ENCODE data around the gene CARD9. TPM values are rescaled to one million over a fixed set of nuclear protein-coding genes. Genes with fewer than 3 reads are reported as not detected.

Gene CARD9
- total and polyA plus RNA-seq, 2 of the 8 experiments (the other 6 are each of a cell fraction or from before 2014, with no cell fraction given): 0.15 to 1.1 TPM

GRCh38 chr9:136378170-136379002 lies 4.9 kb upstream of the CARD9 start:
- H2BK5ac ChIP-seq (ENCODE audit: low read depth, low read length): no peak overlapping the region
- H2BK20ac ChIP-seq (ENCODE audit: low read length): no peak overlapping the region
- H3K18ac ChIP-seq (ENCODE audit: extremely low read depth, low read length): no peak overlapping the region
- H2AK5ac ChIP-seq (ENCODE audit: low read depth, low read length): no peak overlapping the region
- H3K4me2 ChIP-seq (ENCODE audit: insufficient read depth in 1 of 2, low read depth in 2 of 2, low read length in 2 of 2): no peak overlapping the region
- no peak overlapping the region for H2AFZ ChIP-seq (ENCODE audit: low read length)
- ChIA-PET POLR2A (ENCODE audit: partially characterized antibody) (interaction anchor here (1.1 to 6.1 kb wide), 9 partner anchors 8 to 80 kb away, joined by 3 to 38 read pairs (median 6); partner anchors contain the start of genes DNLZ and SNAPC4), CTCF (ENCODE audit: partially characterized antibody) (interaction anchor here (0.5 to 1.7 kb wide), 8 partner anchors 12 to 110 kb away, joined by 3 to 6 read pairs (median 4); partner anchors contain the start of gene DNLZ)
- H3K27ac ChIP-seq (ENCODE audit: low read depth, low read length): no peak overlapping the region
- no peak overlapping the region for H3K23ac ChIP-seq (ENCODE audit: insufficient read length)
- FAIRE-seq: no peak
- H3K9me3 ChIP-seq (ENCODE audit: insufficient read depth in 2 of 2, low read depth in 1 of 2, low read length in 1 of 2): no peaks in the 10 kb centered on the region
- H3K4ac ChIP-seq (replicated peaks; ENCODE audit: insufficient read length, low read depth, low read length): no peak overlapping the region
- peaks cover 5 to 15% of the 10 kb centered on the region in 2 experiments for H4K20me1 ChIP-seq (replicated peaks in 1 of 2; ENCODE audit: control insufficient read depth in 1 of 2, insufficient read depth in 2 of 2, low read length in 2 of 2)
- no peak overlapping the region for H4K91ac ChIP-seq (replicated peaks; ENCODE audit: insufficient read length, low read length)
- H3K4me1 ChIP-seq (replicated peaks in 1 of 4; ENCODE audit: control insufficient read depth in 3 of 4, insufficient read depth in 4 of 4, low read length in 3 of 4): no peaks in the 10 kb centered on the region
- DNase-seq (ENCODE audit: low read depth in 1 of 2, low spot score in 2 of 2): no peak
- H4K8ac ChIP-seq (ENCODE audit: extremely low read depth, insufficient read depth, low read length): peak overlapping the region; percentile 79; the same call in 1 of the 2 replicates
- no peak overlapping the region for H3K9ac ChIP-seq (replicated peaks in 1 of 4; ENCODE audit: extremely low read depth in 1 of 4, low read depth in 3 of 4, low read length in 3 of 4)
- H2BK15ac ChIP-seq (ENCODE audit: low read length): no peak overlapping the region
- H3K36me3 ChIP-seq (ENCODE audit: control insufficient read depth in 2 of 4, insufficient read depth in 4 of 4, low read length in 3 of 4): peaks cover 6 to 48% (median 22%) of the 10 kb centered on the region in 4 experiments; a peak in 7 of 8 replicates
- H3K27me3 ChIP-seq (replicated peaks in 1 of 4; ENCODE audit: control insufficient read depth in 3 of 4, extremely low read depth in 1 of 4, insufficient read depth in 3 of 4, low read length in 3 of 4): no peaks in the 10 kb centered on the region
- no peak overlapping the region for H2BK120ac ChIP-seq (replicated peaks; ENCODE audit: low read depth, low read length)
- no peaks in the 10 kb centered on the region for H3K79me2 ChIP-seq (ENCODE audit: control insufficient read depth in 1 of 2, insufficient read depth in 2 of 2, low read length in 2 of 2)
- H3K4me3 ChIP-seq (ENCODE audit: extremely low read depth in 1 of 4, insufficient read depth in 2 of 4, low read depth in 3 of 4, low read length in 4 of 4): no peak overlapping the region
- H3K79me1 ChIP-seq (ENCODE audit: low read depth, low read length): no peaks in the 10 kb centered on the region; the same call in 1 of the 2 replicates
- H2BK12ac ChIP-seq (ENCODE audit: low read depth, low read length): no peak overlapping the region
- no peaks in the 10 kb centered on the region for H3K23me2 ChIP-seq (ENCODE audit: low read depth, low read length)
- WGBS, 2 experiments (ENCODE audit: extremely low coverage in 1 of 2, insufficient coverage in 1 of 2, insufficient read length in 1 of 2, insufficient replicate concordance in 2 of 2, low coverage in 1 of 2, low lambda C conversion rate in 2 of 2, missing lambda C conversion rate in 1 of 2): 88% methylated on average over 20 of the region's 28 CpGs; no CpG with 5 or more reads in 1 of the 2 experiments
- H4K5ac ChIP-seq (ENCODE audit: insufficient read length, low read depth, low read length): no peak overlapping the region
- no peak overlapping the region for H3K56ac ChIP-seq (replicated peaks; ENCODE audit: insufficient read length, low read depth, low read length)
- no peak overlapping the region for H3K14ac ChIP-seq (ENCODE audit: insufficient read length)
- no peak for TF ChIP-seq YY1 (IDR thresholded peaks at IDR 0.05; ENCODE audit: low read depth, low read length)
- no peak for TF ChIP-seq BRCA1 (IDR thresholded peaks at IDR 0.05; ENCODE audit: low read depth, low read length)
- no peak for TF ChIP-seq E2F6 (IDR thresholded peaks at IDR 0.05)
- TF ChIP-seq SP2 (IDR thresholded peaks at IDR 0.05; ENCODE audit: low read length): no peak
- TF ChIP-seq GABPA (IDR thresholded peaks at IDR 0.05; ENCODE audit: borderline replicate concordance, insufficient read depth, low read length): no peak
- no peak for TF ChIP-seq JUND (IDR thresholded peaks at IDR 0.05; ENCODE audit: low read length)
- no peak for TF ChIP-seq POLR2AphosphoS5 (IDR thresholded peaks at IDR 0.05; ENCODE audit: low read depth, low read length)
- TF ChIP-seq FOSL1 (IDR thresholded peaks at IDR 0.05; ENCODE audit: insufficient read depth, low read depth, low read length): no peak
- TF ChIP-seq TAF1 (IDR thresholded peaks at IDR 0.05; ENCODE audit: low read depth, low read length): no peak
- no peak for TF ChIP-seq SP4 (IDR thresholded peaks at IDR 0.05; ENCODE audit: low read length)
- no peak for TF ChIP-seq MAFK (IDR thresholded peaks at IDR 0.05; ENCODE audit: low read depth, low read length)
- no peak for TF ChIP-seq NANOG (IDR thresholded peaks at IDR 0.05; ENCODE audit: insufficient read depth, low read depth, low read length, poor library complexity, severe bottlenecking)
- no peak for TF ChIP-seq ASH2L (IDR thresholded peaks at IDR 0.05; ENCODE audit: low read length)
